H1 (cell line): Measurements from ENCODE around the gene HOTAIR. TPM values are rescaled to one million over a fixed set of nuclear protein-coding genes. Genes with fewer than 3 reads are reported as not detected.

ENCODE experiments used
- PHF8 ChIP-seq: fragments of 200-600 bp; sonication (generic); conservative IDR thresholded peaks from 2 replicates; pipeline ENCODE4 v1.7.1; 2012; ENCODE audit warnings: low read depth, mild to moderate bottlenecking, inconsistent platforms, low read length, moderate library complexity
- SIN3A ChIP-seq, 2 experiments: IDR thresholded peaks in 1 of 2; conservative IDR thresholded peaks in 1 of 2; 2 replicates each; pipeline ENCODE4 v1.6.1; 2011 to 2012; ENCODE audit warnings: low read length in 2 of 2, improper control_type of control experiment in 1 of 2, low read depth in 1 of 2, mild to moderate bottlenecking in 1 of 2
- SUZ12 ChIP-seq: fragments of 200-600 bp; sonication (generic); IDR thresholded peaks from 2 replicates; pipeline ENCODE4 v1.6.1; 2012; ENCODE audit warnings: mild to moderate bottlenecking, inconsistent platforms, low read length, moderate library complexity, mixed read lengths
- polyA plus RNA-seq, 7 experiments: library from polyadenylated mRNA; depleted of rRNA in 3 of 7; stranded (reverse) in 5 of 7; unstranded in 2 of 7; fragments of >200 nt in 5 of 7; fragments of 200-250 nt in 2 of 7; gene quantifications; 1 replicate in 5 of 7; 2 replicates in 1 of 7; 4 replicates in 1 of 7; pipeline versions ENCODE4 v1.2.1 to v1.2.3, GENCODE V29; 2011 to 2013; ENCODE audit warnings: missing spikeins in 2 of 7, mixed read lengths in 2 of 7
- total RNA-seq: library from RNA; stranded (reverse); fragmentation: NEBNext Ultra II Directional; extraction: Animal tissue kit (Norgen Biotek cat#: 25700); gene quantifications from 2 replicates; pipeline ENCODE4 v1.2.1, GENCODE V29; 2021

HOTAIR gene
- total and polyA plus RNA-seq, 2 of the 8 experiments (the other 6 are each of a cell fraction or from before 2014, with no cell fraction given), result not detected

DNA sequence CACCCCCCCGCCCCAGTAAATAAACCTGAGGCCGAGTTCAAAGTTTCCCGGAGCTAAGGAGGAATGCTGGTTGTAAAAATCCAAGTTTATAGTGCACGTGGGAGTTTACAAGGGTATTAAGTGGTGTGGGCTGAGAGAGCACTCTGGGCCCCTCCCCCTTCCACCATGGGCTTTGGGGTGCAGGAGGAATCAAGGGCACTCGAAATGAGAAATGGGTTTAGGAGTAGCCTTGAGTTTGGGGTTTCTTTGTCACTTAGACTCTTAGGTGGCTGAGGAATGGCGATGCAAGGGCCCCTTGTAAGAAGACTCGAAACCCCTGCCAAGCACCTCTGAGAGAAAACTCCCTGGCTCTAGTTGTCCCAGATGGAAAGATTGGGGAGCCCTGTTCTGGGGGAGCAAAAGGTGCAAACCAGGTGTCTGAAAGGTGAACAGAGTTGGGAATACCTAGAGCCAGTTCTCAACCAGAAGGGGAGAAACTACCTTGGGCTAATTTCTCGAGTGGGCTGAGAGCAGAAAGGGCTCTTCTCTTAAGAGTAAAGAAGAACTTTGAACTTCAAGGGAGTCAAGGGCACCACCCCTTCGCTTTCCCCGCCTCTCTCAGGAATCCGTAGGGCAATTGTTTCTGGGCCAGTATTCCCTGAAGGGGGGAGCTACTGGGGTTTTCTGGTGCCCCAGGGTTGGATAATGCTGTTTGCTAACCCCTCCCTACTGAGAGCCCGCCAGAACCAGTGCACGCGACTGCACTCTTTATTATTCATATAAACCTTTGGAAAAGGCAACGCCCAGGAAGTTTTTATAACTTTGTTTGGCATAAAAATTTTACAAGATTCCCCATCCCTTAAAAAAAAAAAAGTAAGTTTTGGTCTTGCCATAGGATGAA lies 4.0 kb upstream of the HOTAIR start (continued):
- peak; percentile 13; the same call in 1 of the 2 replicates for TF ChIP-seq SUZ12
- no peak for TF ChIP-seq PHF8
- TF ChIP-seq SIN3A (conservative IDR thresholded peaks at IDR 0.05 in 1 of 2, IDR thresholded peaks at IDR 0.05 in 1 of 2; ENCODE audit: low read depth in 1 of 2, low read length in 2 of 2), result no peak
